Embryonic facial prominence (tissue), 1 donor: ENCODE data around the gene APOBEC4.
A peak's percentile ranks its signal among the peaks of the same experiment; 100 is the strongest.
"Not testable (repeated sequence)": the region's sequence is repeated elsewhere in the genome, so short reads cannot be mapped to it uniquely, and the experiment has no call there.

Experiments
- DNase-seq: peaks from one replicate; pipeline ENCODE4 v3.0.0-alpha.2; 2016; ENCODE audit errors: extremely low spot score

The APOBEC4 gene

DNA sequence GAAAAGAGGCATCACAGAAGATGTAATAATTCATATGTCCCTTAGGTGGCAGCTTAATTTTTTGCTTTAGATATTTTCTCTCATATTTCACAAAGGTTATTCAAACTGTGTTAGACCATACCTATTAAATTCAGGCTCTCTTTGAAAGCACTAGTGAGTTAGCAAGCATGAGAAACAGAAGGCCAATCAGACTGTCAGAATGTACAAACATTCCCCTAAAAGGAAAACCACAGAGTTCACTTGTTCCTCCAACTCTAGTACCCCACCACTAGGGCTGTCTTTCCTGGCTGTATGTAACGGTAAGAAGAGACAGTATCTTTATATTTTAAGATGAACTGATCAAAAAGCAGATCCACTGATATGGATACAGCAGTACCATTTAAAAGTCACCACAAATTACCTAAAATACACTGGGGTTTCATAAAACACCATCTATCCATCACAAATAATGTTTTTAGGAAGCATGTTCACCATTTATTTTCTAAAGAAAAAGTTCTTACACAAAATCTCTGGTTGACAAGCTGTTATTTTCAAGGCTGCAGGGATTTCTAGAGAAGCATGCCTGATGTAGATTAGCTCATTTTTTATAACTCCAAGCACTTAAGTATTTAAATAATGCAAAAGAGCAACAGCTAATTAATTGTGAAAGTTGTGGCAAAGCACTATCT, 19.3 kb downstream of the APOBEC4 start:
- DNase-seq, result peak; percentile 52

DNA sequence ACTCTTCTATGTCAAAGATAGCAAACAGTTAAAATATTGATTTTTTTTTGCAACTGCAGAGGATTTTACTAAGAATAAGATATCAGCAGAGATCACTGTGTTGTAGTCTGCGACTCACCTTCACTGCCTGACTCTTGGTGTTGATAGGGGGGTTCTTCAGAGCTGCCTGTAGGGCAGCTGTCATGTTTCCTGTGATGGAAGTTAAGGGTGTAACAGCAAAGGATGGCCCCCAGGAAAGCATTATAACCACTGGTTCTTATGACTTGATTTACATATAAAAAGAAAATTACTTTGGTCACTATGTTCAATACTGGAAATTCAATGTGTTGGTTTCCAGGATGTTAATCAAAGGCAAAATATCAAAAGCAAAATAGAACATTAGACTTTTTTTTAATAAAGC, 20.2 kb downstream of the APOBEC4 start:
- DNase-seq, result no peak

DNA sequence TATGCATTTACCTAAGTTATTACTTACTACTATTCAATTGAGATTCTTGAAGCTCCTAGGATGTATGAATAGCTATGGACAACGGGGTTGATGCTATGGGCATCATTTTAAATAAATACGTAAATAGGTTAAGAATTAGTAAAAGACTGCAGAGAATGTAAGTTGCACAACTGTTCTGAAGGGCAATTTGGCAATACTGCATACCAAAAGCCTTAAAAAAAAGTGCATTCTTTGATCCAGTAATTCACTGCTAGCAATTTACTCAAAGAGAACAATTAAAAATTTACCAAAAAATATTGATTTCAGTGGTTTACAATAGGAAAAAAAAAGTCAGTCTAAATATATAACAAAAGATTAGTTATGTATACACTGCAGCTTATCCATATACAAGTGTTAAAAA, 21.0 kb downstream of the APOBEC4 start:
- no peak for DNase-seq

DNA sequence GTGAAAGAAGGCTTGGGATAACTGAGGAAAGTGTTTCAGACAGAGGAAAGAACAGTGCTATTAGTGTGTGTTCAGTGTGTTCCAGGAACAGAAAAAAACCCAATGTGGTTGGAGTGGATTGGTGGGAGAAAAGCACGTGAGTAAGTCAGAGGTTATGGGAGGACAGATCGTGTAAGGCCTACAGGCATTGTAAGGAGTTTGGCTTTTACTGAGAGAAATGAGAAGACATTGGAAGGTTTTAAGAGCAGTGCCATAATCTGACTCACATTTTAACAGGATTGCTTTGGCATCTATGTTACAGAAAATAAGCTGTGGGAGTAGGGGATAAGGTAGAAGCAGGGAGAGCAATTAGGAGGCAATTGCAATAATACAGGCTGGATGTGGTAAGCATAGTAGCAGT, 22.4 kb downstream of the APOBEC4 start:
- DNase-seq, result no peak

DNA sequence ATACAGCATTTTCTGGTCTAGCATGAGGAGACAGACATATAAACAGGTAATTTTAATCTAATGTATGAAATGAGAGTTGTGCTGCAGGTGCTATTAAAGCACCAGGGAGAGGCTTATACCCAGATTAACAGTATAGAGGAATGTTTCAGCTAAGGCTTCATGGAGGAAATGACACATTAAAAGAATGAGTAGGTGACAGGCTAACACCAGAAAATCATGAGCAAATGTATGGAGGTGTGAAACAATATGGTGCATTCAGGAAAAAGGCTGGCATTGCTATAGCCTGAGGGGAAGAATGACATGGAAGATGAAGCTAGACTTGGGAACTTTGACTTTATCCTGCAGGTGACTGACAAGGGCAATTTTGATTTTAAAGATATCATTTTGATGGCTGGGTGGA, 24.6 kb downstream of the APOBEC4 start:
- no peak for DNase-seq

DNA sequence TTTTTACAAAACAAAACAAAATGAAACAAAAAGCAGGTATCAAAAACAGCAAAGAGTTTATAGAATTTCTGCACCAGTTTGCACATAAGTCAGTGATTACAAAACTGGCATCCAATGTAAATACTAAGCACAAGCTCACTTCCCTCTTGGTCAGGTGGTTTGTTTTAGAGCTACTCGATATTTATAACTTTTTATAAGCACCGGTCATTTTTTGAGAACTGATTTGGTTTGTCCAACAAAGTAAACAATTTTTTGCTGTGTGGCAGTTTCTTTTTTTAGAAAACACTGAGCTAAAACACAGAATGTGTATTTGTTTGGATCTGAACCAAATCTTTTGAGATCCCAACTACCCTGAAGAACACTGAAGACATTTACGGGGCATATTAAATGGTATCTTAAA, 26.9 kb downstream of the APOBEC4 start:
- not testable (repeated sequence) for DNase-seq

DNA sequence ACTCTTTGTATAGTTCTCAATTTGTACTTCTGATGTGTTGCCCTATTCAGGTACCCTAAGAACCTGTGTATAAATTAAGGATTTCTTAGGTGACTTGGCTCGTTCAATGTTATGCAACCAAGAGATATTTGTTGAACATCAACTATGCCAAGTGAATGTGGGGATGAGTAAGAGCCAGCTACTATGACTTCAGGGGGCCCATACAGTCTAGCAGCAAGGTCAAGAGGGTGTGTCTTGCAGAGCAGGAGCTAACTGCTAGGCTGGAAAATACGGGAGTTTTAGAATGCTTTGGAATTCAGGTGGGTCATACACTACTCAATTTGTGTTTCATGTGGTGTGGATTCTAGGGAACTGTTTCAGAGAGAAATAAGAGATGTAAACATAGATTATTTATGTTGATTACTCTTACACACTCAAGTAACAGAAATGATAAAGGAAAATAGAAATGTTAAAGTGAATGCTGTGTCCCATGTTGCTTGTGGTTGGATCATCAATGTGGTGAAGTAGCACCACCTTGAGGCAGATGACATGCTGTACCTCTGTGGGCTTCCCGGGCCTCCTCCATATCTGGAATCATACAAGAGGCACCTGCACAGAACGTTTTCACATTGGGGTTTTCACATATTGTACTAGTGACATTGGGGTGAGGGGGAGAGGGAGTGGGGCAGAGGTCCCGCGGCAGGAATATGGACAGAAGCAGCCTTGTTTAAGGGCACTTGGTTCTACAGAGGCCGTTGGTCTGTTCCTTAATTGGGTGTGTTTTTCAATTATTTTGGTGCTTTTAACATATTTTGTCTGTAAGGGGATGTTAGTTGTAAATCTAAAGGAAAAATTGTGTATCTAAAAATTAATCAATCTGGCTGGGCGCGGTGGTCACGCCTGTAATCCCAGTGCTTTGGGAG, 30.0 kb downstream of the APOBEC4 start:
- no peak for DNase-seq

DNA sequence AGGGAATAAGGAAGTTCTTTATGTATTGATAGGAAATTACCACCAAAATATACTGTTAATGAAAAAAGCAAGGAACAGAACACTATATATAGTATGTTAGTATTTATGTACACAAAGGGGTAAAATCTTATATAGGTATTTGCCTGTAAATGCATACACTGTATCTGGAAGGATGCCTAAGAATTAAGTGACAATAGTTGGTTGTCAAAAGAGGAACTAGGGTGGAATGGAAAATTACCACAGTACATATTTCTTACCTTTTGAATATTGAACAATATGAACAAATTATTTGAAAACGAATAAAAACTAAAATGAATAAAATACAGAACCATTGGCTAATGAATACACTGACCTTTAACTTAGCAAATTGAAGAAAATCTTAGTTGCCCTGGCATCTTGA, 31.1 kb downstream of the APOBEC4 start:
- no peak for DNase-seq

DNA sequence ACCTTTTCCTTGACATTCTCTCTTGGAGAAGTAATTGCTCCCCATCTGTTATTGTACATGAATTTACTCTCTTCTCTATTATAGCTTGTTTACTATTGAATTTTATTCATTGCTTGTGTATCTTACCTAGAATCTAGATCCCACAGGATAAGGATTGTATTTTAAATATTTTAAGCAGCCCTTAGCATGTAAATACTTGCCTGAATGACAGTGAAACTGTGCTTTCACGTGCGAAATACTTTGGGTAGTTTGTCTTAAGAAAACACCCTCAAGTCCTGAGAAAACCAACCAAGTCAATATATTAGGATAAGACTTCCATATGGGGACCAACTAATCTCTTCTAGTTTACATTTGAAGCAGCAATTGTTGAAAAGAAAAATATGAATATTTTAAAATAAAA, 32.8 kb downstream of the APOBEC4 start:
- no peak for DNase-seq

DNA sequence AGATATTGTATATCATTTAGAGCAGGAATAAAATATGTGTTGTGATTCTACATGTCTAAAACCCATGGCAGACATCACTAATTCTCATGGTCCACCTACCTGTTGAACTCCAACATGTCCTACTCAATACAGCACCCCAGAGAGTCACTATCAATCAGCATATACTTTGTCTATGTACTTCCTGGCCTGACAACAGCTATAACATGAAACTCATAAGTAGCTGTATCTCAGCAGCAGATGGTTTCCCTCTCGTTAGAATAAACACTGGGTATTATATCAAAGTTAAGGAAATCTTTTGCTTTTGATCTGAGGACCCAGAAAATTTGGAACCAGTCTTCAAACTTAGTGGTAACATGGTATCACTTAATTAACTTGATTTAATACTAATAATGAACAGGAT, 33.3 kb downstream of the APOBEC4 start:
- no peak for DNase-seq

DNA sequence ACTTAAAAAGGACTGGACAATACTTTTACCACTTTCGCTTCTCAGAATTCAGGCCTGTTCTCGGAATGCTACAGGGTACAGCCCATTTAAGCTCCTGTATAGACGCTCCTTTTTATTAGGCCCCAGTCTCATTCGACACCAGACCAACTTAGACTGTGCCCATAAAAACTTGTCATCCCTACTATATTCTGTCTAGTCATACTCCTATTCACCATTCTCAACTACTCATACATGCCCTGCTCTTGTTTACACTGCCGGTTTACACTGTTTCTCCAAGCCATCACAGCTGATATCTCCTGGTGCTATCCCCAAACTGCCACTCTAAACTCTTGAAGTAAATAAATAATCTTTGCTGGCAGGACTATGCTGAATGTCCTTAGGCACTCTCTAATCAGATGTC, 34.9 kb downstream of the APOBEC4 start:
- not testable (repeated sequence) for DNase-seq

DNA sequence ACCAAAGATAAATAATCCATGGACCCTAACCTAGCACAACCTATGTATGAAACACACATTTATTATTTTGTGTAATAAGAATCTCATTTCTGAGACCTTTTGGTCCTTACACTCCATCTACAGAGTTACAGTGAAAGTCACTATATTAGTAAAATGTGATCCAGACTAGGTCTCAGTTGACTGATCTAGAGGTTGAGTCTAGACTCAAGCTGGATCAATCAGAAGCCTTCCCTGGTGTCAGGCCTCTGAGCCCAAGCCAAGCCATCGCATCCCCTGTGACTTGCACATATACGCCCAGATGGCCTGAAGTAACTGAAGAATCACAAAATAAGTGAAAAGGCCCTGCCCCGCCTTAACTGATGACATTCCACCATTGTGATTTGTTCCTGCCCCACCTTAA, 40.1 kb downstream of the APOBEC4 start:
- not testable (repeated sequence) for DNase-seq

DNA sequence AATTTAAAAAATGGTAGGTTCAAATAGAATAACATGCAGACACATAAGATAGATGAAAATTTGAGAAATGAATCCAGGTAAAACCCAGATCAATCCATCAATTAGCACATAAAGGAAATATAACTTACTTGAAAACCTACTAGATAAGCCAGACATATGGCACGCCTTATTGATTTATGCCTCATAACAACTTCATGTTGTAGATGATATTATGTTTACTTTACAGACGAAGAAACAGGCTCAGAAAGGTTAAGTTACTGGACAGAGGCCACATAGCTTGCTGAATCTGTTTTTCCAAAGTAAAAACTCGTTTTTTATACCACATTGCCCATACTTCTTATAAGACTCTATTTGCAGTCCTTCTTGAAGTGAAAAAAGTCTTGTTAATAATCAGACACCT, 40.7 kb downstream of the APOBEC4 start:
- no peak for DNase-seq

DNA sequence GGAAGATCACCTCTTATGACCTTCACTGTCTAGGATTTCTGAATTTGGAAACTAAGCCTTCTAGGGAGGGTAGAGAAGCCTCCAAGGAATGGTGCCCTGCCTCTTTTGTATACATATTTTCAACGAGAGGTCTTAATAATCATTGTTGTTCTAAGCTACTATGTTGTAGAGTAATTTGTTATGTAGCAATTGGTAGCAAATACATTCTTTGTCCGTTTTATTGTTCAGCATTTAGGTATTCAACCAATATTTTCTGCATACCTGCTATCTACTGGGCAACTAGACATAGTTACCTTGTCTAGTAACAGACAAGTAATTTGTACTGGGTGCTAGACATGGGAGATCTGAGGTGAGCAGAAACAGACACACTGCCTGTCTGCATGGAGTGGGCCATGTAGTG, 42.1 kb downstream of the APOBEC4 start:
- no peak for DNase-seq

DNA sequence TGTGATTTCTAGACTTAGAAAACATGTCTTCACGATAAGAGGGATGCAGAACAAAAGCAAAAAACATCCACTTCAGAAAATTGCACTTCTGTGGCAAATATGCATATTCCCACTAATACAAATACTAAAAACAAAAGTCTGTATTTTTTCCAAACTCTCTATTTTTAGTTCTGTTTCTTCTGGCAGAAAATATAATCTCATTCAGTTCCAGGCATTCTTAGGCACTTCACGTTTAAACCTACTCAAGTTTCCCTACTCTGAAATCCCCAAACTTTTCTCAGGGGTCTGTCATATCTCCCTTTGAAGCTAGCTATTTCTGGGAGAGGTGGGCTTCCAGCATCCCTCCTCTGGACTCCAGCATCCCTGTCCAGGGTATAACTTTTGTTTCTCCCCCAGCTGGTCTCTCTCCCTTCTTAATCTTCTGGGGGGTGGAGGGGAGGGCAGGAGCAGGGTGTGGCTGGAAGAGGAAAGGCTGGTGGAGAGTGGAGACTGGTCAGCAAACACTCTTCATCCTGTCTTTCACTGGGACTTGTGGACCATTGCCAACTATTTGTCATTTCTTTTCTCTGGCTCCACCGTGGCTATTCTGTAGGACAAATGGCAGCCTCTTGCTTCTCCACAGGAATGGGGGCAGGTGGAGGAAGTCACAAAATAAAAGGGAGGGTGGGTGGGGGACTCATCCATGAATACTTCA, 43.2 kb downstream of the APOBEC4 start:
- DNase-seq, result no peak

DNA sequence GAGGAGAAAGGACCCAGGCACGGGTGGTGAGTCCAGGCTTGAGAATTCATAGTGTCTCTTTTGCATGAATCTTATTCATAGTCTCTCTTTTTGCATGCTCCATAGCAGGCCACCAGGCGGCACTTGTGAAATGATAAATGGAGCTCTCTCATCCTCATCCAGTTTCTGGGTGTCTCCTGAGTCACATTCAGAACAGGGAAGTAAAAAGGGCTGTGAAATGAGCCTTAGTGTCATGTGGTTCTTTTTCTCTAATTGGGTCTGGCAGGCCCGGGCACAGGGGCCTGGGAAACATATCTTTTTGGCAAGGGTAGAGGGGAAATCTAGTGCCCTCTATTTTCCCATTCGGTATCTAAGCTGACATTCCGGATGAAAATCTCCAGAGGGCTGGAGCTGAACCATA, 43.8 kb downstream of the APOBEC4 start:
- no peak for DNase-seq

DNA sequence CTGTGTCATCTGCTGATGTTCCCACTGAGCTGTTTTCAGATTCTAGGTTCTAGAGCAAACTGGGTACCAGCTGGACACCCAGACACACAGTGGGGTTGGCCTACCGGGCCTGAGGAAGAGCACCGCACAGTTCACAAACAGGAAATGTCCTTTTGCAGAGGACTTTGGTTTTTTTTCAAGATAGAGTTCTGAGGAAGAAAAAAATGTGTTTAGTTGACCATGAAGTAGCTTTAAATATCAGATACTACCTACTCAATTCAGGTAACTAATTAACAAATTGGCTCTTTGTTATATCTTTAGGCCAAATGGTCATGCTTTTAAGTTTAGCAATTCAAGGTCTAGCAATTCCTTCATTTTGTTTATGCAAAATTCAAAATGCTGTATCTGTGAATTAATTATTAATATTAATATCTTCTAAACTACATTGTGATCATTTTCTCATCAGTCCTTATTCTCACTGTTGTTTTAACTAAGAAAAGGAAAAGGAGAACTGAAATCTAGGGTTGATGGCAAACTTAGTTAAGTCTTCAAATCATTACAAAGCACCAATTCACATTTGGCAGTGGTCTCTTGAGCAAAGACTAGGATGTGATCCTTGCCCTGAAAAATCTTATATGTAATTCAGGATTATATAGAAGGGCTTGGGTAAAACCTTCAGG, 45.7 kb downstream of the APOBEC4 start:
- no peak for DNase-seq

DNA sequence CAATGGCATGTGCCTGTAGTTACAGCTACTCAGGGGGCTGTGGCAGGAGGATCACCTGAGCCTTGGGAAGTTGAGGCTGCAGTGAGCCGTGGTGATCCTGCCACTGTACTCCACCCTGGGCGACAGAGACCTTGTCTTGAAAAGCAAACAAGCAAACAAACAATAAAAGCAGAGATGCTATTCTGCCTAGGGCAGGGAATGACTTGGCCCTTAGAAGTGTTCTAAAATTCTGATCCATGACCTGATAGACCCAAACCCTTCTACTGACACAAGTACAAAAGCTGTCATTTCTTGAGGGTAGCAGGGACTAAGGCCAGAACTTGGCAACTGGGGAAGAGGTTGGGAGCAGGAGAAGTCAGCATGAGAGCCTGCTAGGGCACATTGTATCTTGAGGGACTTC, 47.2 kb downstream of the APOBEC4 start:
- DNase-seq, result no peak

DNA sequence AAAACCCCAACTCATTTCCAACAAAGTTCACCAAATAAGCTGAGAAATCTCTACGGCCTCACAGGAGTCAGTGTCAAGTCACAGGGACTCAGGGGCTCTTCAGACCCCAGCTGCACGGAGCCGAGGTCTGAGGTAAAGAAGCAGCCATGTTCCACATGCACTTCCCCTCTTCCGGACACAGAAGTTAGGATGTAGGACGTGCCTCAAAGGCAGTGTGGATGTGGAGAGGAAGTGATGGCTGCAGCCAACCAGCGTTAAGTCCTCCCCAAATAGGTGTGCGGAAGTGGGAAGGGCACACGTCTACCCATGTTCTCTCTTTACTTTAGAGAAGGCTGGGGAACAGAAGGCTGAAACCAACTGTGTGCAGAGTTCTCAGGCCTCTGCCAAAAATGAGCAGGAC, 48.3 kb downstream of the APOBEC4 start:
- no peak for DNase-seq

DNA sequence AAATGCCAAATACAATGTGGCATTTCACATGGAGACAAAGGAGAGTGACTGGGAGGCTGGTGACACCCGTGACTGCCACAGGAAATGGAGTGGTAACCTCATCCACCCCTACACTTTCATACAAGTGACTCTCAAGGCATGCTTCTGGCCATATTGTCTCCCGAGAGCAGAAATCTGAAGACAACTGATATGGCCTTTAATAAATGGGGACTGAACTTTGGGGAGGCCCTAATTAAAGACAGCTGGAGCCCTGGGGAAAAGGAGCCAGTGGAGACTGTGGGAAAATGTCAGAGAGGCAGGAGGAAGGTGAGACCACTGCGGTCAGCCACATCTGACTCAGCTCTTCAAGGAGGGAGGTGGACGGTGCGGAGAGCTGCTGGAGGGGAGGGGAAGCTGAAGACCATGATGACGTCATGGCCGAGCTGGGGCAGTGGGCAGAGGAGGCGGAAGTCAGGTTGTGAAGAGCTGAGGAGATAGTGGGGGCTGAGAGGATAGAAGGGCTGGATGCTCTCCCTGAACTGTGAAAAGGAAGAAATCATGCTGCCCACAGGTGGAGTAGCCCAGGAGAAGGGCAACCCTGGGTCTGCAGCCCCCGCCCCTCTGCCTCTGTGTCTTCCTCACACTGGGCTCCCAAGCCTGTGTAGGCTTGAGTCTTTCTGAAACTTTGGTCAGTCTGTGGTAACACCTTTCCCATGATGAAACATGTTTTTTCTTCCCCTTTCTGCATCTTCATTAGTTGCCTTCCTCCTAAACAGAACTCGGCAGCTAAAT, 48.9 kb downstream of the APOBEC4 start:
- no peak for DNase-seq

DNA sequence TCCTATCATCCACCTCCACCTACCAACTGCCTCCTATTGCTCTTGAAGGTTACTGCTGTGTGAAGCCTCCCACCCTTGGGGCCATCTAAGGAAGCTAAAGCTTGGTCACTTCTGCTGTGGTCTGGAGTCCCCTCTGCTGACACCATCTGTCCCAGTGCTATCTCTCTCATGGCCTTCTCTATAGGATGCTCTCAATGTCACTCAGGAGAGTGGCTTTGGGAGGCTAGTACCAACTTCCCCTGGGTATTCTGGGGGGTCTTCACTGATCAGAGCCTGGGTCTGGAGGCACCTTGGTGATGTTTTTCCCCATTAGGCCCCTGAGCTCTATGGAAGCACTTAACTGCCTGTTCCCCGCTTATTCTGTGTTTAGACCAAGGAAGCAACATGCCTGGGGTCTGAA, 50.6 kb downstream of the APOBEC4 start:
- no peak for DNase-seq
